LHCN-M2 (cell line): ENCODE data around the gene TMEM242. TPM values are rescaled to one million over a fixed set of nuclear protein-coding genes. Genes with fewer than 3 reads are reported as not detected.
"Not testable (repeated sequence)": the region's sequence is repeated elsewhere in the genome, so short reads cannot be mapped to it uniquely, and the experiment has no call there.

ENCODE experiments used
- DNase-seq: peaks from one replicate; pipeline ENCODE4 v3.0.0-alpha.2; 2012; ENCODE audit warnings: low read depth
- polyA plus RNA-seq: library from polyadenylated mRNA; unstranded; fragments of >200 nt; gene quantifications from one replicate; pipeline ENCODE4 v1.2.1, GENCODE V29; 2012; ENCODE audit warnings: missing spikeins
- total RNA-seq: library from RNA; depleted of rRNA; stranded (reverse); fragments of >200 nt; gene quantifications from 2 replicates; pipeline ENCODE4 v1.2.3, GENCODE V29; 2014; rRNA removed

TMEM242 gene
- total RNA-seq: 4.7 and 5.5 TPM in 2 replicates
- polyA plus RNA-seq: 4.4 TPM

DNA sequence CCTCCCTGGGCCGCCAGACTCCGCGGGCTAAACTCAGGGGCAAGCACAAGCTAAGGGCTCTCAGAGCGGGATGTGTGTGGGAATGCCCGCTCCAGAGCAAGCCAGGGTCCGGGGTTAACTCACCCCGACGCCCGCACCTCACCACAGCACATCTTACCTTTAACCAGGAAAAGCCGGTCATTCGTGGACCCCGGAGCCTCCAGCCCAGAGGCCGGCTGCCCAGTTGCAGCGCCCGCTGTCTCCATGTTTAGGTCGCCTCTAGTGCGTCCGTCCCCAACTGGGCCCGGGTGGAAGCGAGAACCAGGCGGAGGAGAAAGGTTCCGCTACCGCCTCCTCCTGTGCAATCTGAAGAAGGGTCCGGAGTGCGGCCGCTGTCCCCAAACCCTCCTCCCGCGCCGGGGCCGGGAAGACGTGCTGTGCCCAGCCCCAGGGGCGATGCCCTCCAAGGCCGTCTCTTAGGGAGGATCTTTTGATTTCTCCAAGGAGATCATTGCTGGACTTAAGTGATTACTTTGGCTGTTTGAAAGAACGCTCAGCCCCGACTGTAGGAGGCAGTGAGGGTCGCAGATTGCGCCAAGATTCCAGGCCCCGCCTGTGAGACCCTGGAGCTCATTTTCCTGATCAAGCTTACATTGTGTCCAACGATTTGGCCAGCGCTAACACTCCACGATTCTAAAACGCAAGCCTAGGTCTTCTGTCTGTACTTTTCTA is at the start of gene TMEM242:
TMEM242 (minus strand) TSS at position 265 of the 711 bp plus-strand sequence; CDS start at position 245, 20 bp downstream.
- DNase-seq: peak; percentile 91

DNA sequence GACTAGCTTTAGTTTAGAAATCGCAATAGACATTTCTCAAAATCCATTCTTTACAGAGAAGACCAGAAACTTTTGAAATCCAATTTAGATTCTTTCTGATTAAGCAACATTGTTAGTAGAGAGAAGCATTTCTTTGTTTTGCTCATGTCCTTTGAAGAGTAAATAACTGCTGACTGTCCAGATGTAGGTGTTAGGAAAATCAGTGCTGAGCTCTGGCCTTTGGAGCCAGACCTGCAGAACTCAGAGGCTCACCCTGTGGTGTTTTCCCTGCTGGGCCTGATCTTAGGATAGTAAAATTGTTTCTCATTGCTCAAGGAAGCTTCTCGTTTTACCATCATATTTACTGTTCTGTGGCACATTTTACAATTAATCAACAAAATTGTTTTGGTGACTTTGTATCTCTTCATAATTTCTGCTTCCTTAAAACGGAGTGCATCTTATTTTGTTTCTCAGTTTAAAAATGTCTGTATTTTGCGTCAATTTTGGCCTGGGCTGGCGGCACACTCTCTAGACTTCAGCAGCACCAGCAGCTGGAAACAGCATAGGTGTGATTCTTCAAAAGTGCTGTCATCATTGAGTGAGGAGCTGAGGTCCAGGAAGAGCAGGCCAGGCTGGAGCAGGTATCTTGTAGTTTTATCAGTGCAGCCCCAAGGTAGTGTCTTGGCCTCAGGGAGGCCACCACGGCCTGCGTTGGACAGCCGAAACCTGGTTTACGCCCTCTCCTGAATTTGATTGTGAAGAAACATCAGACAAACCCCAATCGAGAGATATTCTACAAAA is 49.4 kb upstream of the TMEM242 start:
- DNase-seq: no peak

DNA sequence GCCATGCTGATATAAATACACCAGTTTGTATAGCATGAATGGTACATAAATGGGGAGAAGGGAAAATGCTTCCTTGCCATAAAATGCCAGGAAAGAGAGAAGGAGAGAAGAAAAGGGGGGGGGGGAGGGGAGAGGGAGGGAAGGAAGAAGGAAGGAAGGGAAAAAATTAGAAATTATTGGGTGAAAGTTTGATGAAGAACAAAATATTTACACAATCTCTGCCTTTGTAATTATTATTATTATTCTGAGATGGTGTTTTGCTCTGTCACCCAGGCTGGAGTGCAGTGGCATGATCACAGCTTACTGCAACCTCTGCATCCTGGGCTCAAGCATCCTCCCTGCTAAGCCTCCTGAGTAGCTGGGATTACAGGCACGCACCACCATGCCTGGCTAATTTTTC is 47.4 kb upstream of the TMEM242 start:
- DNase-seq: no peak

DNA sequence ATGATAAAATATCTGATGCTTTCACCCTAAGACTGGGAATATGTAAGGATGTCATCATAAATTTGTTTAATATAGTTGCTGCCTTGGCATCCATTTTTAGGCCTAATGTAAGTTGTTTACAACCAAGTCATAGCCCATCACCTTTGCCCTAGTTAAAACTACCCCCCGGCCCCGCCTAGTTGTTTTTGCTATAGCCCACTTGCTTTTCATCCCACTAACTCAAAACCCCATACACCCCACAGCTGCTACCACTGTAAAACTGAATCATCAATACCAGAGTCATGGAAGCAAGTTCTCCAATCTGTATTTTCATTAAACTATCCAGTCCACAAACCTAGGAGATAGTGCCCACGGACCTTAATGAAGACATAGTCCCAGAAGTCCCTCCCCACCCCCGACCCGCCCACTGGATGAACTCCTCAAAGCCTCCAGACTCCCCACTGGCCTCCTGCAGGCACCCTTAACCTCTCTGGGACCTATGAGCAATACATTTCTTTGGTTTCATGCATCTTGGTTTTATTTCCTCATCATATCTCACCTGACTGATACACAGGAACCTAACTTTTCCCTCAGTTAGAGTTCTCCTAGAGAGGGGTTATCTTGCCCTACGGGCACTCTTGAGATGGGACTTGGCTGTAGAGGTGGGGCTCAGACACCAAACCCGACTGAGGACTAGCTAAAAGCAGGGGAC is 45.2 kb upstream of the TMEM242 start:
- no peak for DNase-seq

DNA sequence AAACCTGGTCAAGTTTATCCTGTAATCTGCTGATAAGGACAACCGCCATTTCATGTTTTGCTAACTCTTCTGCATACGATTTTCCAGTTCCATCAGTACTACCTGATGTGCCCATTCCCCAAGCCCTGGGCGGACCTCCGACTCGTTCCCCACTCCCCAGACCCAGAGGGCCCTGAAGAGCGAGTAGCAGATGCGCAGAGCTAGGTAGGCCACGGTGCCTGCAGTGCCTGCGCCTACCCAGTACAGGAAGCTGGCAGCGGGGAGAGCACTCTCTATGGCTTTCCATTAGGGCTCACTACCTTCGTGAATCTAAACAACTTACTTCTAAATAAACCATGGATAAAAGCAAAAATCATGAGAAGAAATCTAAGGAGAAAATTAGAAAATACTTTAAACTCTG is 43.3 kb upstream of the TMEM242 start:
- no peak for DNase-seq

DNA sequence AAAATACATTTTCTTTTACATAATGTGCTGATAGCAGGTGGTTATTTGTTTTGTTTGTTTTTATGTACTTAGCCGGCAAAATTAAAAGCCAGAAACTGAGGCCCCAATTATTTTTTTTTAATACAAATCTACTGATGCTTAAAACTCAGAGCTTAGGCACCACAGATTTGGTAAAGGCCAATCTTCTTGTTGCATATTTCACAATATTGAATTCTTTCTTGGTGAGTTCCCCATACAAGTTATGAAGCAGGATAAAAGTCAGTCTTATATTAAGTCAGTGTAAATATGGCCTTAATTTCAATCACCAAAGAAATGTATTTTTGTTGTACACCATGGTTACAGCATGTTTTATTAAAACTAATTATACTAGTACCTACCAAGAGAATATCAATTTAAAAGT is 41.4 kb upstream of the TMEM242 start:
- DNase-seq: no peak

DNA sequence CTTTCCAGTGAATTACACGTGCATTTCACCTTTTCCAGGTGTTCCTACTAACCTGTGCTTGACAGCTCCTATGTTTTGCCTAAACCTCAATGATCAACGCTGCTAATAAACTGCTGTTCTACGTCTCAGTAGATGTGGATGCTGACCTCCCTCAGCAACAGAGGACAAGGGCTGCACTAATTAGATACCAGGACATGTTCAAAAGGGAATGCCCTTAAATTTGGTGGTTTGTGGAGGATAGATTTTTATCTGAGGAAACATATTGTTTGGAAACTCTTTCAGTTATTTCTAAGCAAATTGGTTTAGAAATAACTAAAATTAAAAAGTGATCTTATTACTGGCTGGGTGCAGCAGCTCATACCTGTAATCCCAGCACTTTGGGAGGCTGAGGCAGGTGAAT is 38.6 kb upstream of the TMEM242 start:
- DNase-seq: no peak

DNA sequence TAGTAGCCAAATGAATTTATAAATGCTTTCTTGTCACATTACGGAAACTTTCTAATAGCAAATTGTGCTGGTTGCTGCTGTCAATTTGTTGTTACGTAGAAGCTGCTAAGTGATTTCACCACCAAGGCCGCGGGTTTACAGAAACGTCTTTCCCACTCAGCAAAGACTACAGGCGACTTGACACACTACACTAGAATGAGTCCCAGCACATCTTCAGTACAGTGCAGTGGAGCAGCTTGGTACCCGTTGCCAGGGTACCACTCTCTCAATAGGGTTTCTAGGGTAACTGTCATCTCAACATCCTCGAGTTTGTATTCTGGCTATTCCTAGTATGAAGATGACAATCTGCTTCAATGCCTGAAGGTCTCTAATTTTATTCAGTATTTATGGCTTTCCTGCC is 35.0 kb upstream of the TMEM242 start:
- no peak for DNase-seq

DNA sequence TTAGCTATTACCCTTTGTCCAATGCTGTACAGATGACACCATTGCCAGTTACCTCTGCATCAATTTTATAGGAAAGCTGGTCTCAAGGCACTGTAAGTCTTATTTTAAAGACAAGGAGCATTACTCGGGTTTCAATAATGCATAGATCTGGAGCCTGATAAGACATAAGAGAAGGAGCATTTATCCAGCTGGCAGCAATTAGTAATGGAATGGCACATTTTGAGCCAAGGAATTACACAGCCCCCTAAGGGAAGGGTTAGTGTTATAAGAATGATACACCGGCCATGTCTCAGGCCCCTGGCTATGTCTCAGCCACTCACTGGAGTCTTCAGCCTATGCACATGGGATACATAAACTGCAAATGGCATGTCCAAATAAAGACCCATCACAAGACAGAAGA is 23.1 kb upstream of the TMEM242 start:
- DNase-seq: no peak

DNA sequence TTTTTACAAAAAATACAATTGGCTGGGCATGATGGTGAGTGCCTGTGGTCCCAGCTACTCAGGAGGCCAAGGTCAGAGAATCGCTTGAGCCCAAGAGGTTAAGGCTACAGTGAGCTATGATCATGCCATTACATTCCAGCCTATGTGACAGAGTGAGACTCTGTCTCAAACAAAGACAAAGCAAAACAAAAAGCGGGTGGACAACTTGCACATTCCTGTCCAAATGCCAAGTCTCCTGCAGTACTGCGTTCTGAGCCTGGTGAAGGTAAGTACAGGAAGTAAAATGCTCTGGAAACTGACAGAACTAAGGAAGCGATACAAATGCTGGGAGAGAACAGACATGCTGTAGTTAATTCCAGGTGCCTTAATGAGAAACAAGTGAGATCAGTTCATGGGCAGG is 20.4 kb upstream of the TMEM242 start:
- no peak for DNase-seq

DNA sequence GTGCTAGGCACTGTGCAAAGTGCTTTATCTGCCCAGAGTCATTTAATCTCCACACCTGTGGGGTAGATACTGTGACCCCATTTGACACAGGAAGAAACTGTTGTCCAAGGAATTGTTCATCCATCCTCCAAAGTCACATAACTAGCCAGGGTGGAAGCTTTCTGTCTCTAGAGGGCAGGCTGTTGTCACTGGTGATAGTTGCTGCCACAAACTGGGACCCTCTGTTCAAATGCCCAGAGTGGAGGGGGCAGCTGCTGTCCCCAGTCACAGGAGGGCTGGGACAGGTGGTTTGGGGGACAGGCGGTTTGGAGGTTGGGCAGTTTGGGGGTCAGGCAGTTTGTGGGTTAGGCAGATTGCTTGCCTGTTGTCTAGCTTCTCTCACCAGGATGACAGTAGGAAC is 16.1 kb upstream of the TMEM242 start:
- no peak for DNase-seq

DNA sequence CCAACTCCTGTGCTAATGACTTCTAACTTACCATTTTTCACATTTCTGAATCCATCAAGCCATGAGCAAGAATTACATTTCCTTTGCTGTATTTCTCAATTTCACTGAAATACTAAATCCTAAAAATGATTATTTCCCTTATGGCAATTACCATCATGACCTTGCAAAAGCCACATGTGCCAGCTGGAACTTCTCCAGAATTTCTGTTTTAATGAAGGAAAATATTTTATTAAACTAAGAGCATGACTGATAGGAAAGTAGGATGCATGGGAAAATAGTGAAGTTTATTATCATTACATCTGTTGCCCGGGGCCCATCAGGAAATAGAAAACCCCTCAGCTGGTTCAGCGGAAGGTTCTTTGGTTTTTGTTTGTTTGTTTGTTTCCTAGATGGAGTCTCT is 14.4 kb upstream of the TMEM242 start:
- no peak for DNase-seq

DNA sequence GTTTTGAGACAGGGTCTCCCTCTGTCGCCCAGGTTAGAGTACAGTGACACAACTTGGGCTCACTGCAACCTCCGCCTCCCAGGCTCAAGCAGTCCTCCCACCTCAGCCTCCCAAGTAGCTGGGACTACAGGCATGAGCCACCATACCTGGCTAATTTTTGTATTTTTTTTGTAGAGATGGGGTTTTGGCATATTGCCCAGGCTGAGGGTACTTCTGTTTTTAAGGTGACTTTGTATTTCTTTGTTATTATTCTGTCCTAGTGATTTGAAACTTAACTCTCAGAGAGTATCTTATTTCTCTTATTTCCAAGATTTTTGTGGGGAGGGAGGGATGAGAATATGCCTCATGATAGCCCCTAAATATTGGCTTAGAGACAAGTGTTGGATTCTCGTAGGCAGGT is 14.0 kb upstream of the TMEM242 start:
- DNase-seq: not testable (repeated sequence)

DNA sequence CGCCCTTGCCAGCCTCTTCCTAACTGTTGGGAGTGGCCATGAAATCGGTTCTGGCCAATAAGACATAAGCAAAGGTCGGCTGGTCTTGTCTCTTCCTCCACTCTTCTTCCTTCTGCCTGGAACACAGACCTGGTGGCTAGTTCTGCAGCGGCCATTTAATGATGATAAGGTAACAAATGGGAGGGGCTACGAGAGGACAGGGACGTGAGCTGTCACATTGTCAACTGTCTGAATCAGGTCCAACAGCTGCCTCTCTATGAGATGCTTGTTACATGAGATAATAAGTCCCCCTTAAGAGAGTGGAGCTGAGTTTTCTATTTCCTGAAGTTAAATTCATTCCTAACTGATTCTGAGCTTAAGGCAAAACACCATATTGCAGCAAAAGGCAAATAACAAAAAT is 12.5 kb upstream of the TMEM242 start:
- peak; percentile 15 for DNase-seq

DNA sequence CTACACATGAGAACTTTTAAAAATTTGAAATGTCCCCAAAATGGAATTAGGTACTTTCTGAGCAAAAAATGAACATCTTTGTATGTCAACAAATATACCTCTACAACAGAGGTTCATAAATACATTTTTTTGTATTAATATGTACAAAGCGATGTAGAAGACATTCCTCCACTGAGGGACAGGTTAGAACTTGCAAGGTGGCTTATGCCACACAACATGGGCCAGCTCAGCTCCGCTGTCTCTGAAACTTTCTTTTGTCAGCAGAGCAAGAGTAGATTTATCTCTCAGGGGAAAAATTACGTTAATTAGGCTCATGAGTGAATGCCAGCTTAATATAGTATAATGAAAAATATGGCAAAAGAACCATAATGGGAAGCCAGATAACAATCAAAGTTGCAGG is 10.6 kb upstream of the TMEM242 start:
- no peak for DNase-seq

DNA sequence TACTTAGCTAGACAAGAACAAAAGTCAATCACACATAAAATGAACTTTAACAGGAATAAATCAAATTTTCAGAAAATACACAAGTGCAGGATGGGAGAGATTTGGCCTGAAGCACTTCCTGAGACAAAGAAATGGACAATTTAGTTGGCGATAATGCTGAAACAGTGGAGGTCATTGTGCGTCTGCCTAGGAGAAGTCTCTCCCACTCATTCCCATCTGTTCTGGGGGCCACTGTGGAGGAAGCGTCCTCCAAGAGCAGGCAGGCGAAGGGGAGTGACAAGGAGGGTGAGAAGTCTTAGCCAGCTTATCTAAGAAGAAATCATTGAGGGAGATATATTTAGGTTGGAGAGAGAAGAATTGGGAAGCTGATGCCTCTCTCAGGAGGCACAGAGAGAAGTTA is 10.2 kb upstream of the TMEM242 start:
- DNase-seq: no peak

DNA sequence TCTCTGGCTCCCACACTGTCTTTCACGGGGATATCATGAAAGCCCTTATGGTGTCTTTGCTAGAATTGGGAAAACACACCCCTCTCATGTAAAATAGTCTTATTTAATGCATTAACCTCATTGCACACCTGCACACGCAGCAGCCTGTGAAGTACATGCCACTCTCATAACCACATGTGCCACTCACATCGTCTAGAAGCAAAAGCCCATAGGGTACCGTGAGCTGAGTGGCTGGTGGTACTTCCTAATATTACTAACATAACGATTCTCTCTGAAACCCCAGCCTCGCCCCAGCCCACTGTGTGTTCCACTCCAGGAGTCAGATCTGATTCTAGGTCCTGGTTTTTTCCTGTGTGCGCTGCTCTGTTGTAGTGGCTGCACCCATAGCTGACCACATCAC is 9.5 kb upstream of the TMEM242 start:
- DNase-seq: no peak

DNA sequence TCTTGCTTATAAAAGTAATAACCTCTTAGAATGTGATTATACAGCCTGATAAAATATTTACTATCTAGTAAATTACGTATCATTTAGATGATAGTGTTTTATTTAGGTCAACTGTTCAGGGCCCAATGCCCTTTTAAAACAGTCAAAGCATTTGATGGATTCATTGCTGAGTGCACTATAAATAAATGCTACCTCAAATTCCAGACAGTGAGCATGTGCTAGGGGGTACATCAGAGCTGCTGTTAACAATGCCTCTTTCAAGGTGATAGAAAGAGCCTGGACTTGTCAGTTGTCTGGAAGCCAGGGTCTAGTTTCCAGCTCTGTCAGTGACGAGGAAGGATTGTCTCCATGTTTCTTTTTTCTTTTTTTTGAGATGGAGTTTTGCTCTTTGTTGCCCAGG is 7.5 kb upstream of the TMEM242 start:
- no peak for DNase-seq

DNA sequence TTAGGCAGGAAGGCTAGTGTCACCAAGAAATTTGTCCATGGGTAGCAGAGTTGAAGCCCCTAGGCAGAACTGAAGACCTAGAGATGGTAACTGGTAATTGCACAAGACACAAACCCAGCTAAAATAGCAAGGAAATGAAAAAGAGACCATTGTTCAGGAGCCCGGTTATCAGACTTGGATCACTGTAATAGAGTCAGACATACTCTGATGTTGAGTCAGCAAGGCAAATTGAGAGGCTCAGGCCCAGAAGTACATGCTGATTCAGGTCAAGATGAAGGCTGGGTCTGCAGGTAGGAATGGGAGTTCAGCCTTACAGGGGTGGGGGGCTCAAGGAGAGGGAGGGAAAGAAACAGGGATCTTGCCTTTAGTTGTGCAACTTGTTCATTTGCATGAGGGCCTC is 6.5 kb upstream of the TMEM242 start:
- DNase-seq: no peak

DNA sequence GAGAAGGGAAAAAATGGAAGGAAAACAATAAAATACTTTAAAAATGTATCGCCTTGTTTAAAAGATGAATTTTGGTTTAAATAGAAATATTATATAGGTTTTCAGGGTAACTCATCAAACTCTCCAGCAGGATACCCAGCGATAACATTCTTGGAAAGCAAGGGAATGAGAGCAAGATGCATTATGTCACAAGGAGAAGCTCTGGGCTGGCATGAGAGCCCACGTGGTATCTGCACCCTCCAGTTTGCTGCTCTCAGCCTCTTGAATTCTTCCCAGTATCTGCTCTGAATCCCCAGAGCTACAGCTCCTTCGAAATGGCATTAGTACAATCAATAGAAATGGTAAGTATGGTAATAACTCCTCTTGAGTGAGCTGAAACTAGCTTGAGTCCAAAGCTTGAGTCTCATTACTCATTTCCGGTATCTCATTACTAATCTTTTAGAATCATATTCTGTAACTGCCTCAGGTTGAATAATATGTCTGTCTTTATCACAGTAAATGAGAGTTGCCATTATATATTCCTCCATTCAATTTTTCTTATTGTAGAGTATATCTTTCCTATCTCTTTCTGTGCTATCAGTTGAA is 4.9 kb upstream of the TMEM242 start:
- no peak for DNase-seq

DNA sequence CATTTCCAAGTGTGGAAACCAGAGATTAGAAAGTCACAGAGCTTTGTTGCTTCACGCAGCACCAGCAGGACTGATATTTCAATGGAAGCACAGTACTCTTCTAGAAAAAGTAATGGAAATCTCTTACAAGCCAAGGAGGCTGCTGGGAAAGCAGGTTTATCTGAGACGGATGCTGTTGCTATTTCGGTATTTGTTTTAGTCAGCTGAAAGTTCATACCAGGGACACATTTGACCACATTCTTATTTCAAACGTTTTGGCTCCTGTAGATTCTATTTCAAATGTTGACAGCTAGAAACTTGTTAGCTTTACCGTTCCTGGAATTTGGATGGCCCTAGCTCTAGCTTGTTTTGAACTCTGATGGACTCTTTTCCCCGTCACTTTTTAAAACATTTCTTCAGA is 3.7 kb upstream of the TMEM242 start:
- no peak for DNase-seq
